Endothelial cell of umbilical vein (primary cell): Measurements from ENCODE around the gene AMPD1.

Experiments
- CTCF ChIP-seq, 2 donors: IDR thresholded peaks; 1 replicate in 1 of 2; 2 replicates in 1 of 2; pipeline ENCODE4 v1.5.1; 2011; ENCODE audit warnings: low read length in 2 of 2, mild to moderate bottlenecking in 2 of 2, moderate library complexity in 2 of 2, control low read depth in 1 of 2, inconsistent platforms in 1 of 2, low read depth in 1 of 2; ENCODE audit not compliant: insufficient read depth in 1 of 2; ENCODE audit errors: extremely low read depth in 1 of 2
- EZH2 ChIP-seq: IDR thresholded peaks from 2 replicates; pipeline ENCODE4 v1.6.1; 2012; ENCODE audit warnings: borderline replicate concordance, low read depth, mild to moderate bottlenecking, moderate library complexity, low read length, inconsistent platforms; ENCODE audit not compliant: severe bottlenecking
- FOS ChIP-seq: IDR thresholded peaks from 2 replicates; pipeline ENCODE4 v1.6.1; 2011; ENCODE audit warnings: mild to moderate bottlenecking, low read length, moderate library complexity, borderline replicate concordance; ENCODE audit not compliant: insufficient read depth
- GATA2 ChIP-seq: IDR thresholded peaks from 2 replicates; pipeline ENCODE4 v1.7.0; 2011; ENCODE audit warnings: low read depth, mild to moderate bottlenecking, moderate library complexity, mixed read lengths, low read length; ENCODE audit not compliant: insufficient read length, insufficient read depth
- JUN ChIP-seq: IDR thresholded peaks from 2 replicates; pipeline ENCODE4 v1.6.1; 2011; ENCODE audit warnings: borderline replicate concordance, low read depth; ENCODE audit not compliant: insufficient read length, insufficient read depth
- MAX ChIP-seq: IDR thresholded peaks from 2 replicates; pipeline ENCODE4 v1.6.1; 2011; ENCODE audit not compliant: insufficient read depth, insufficient read length
- MYC ChIP-seq: IDR thresholded peaks from one replicate; pipeline ENCODE4 v1.6.1; 2011; ENCODE audit warnings: mild to moderate bottlenecking, low read depth, low read length
- POLR2A ChIP-seq: IDR thresholded peaks from 2 replicates; pipeline ENCODE4 v1.6.1; 2012; ENCODE audit warnings: low read depth, mild to moderate bottlenecking, control low read depth, low read length
- POLR2AphosphoS5 ChIP-seq: IDR thresholded peaks from 2 replicates; pipeline ENCODE4 v1.6.1; 2012; ENCODE audit warnings: low read depth, mild to moderate bottlenecking, control low read depth, low read length, moderate library complexity; ENCODE audit not compliant: insufficient read depth

DNA sequence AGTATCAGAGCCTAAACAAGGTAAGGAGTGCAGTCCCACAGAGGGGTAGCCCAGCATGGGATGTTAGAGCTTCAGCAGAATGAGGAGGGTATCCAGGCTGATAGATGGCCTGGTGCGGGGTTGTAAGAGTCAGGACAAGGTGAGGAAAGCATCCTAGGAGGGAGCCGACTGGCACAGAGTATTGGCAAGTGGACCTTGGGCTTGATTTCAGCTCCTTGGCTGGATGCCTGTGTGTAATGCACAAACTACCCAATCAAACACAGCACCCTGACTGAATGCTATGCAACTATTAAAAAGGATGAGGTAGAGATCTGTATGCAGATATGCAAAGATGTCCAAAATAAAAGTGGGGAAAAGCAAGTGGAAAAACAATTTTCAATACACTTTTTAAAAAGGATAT is 43.5 kb downstream of the AMPD1 start:
- no peak for TF ChIP-seq CTCF (IDR thresholded peaks at IDR 0.05; ENCODE audit: extremely low read depth in 1 of 2, insufficient read depth in 1 of 2, low read depth in 1 of 2, low read length in 2 of 2)
- no peak for TF ChIP-seq POLR2AphosphoS5
- no peak for TF ChIP-seq EZH2
- TF ChIP-seq POLR2A, result no peak
- no peak for TF ChIP-seq MAX
- no peak for TF ChIP-seq FOS
- TF ChIP-seq MYC, result no peak
- no peak for TF ChIP-seq JUN
- TF ChIP-seq GATA2, result no peak
